ENCODE results near the gene FGF12.

The FGF12 gene

DNA sequence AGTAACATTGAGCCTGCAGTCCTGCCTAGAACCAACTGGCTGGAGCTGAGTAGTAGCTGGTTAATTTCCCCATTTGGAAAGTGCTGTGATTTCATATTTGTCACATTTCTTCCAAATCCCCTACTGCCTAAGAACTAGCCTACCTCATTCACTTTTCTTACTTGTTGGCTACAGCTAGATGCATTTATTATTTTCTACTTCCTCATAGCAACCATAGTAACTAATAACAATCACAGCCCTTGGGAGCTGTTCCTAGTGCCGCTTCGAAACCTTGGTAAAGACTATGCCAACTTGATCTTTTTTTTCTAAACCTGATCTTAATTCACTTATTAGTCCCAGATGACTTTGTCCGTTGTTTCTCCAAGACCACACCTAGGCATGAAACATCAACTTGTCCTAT is 240.3 kb downstream of the FGF12 start:
- no peak for DNase-seq

DNA sequence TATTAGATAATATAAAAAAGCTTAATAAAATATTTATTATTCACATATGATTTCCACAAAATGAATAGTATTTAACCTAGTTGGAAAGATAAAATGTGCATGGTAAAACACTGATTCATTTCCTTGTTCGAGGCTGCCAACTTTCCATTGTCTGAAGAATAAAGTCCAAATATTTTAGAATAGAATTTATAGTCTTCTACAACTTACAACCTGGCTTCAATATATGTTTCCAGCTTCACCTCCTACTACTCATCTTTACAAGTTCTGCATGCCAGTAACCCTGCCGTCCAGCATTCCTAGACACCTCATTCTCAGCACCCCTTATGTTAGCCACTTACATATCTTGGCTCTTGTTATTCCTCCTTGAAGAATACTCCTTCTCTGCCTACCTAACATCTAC is 244.5 kb downstream of the FGF12 start:
- no peak for DNase-seq

DNA sequence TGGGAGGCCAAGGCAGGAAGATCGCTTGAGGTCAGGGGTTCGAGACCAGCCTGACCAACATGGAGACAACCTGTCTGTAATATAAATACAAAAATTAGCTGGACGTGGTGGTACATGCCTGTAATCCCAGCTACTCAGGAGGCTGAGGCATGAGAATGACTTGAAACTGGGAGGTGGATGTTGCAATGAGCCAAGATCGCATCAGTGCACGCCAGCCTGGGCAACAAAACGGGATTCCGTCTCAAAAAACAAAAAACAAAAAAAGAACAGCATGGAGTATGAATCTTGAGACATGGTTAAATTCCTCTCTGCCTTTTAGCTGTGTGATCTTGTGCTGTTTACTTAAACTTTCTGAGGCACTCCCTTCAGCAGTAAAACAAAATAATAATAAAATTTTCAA is 244.9 kb downstream of the FGF12 start:
- DNase-seq = no peak

DNA sequence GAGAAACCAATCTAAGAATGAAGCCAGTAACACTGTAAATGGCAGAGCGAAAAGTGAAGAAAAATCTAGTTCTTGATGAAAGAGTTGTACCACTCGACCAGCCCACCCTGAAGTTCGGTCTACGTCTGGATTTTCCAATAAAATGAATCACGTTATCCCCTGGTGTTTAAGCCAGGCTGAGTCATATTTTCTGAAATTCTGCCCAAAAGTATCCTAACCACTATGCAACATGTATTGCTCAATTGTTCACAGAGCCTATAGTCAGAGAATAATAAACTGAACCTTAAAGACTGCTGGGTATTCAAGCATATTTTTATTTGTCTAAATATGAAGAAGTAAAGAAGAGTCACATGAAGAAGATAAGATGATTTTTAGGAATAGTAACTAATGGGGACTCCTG is 245.7 kb downstream of the FGF12 start:
- DNase-seq = no peak

DNA sequence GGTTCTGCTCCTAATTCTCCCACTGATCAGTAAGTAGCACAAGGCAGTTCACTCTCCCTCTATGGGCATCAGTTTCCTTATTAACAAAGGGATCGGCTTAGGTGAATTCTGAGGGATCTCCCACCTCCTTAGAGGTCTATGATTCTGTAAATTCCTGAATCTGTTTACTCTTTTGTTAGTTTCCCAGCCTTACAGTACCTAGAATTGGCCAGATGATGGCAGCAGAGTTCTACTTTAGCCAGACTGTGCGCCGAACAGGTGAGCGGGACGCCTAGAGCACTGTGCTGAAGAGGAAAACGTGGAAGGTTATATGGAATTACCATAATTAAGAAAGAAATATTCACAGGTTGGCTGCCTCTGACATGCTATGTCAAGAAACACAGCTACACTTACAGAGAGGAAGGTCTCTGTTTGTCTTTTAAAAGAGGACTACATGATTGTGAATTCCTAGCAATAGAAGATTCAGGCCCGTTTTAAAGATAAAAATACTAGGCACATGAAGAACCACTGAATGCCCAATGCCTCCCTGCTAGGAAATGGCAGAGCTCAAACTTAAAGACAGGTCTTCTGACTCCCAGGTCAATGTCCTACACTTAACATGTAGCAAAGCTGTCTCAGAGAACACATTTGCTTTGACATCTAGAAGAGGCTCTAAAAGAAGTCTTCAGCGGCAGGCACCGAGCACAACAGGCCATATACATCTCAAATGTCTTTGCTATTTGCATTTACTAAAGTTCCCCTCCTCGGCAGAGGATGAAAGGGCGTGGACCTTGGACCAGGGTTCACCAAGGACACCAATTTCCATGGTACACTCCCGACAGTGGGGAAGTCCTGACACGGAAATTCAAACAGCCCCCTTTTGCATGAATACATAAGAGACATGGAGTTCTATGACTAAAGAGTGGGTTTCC is 259.9 kb downstream of the FGF12 start:
- DNase-seq = no peak

DNA sequence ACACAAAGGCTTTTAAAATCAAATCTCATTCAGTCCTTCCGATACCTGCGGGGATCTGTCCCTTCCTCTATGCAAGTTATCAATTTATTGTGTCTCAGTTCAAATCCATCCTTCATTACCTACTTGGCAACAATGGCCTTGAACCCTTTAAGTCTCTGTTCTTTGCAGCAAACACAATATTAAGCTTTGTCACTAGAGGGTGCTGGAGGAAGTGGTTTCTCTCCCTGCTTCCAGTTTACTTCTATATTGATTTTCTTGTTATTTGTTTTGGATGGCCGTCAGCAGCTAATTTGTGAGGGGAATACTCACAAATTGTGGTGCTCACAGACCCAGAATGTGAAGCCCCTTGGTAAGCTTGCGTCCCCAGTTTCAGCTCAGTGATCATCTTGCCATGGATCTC is 278.3 kb downstream of the FGF12 start:
- no peak for DNase-seq

DNA sequence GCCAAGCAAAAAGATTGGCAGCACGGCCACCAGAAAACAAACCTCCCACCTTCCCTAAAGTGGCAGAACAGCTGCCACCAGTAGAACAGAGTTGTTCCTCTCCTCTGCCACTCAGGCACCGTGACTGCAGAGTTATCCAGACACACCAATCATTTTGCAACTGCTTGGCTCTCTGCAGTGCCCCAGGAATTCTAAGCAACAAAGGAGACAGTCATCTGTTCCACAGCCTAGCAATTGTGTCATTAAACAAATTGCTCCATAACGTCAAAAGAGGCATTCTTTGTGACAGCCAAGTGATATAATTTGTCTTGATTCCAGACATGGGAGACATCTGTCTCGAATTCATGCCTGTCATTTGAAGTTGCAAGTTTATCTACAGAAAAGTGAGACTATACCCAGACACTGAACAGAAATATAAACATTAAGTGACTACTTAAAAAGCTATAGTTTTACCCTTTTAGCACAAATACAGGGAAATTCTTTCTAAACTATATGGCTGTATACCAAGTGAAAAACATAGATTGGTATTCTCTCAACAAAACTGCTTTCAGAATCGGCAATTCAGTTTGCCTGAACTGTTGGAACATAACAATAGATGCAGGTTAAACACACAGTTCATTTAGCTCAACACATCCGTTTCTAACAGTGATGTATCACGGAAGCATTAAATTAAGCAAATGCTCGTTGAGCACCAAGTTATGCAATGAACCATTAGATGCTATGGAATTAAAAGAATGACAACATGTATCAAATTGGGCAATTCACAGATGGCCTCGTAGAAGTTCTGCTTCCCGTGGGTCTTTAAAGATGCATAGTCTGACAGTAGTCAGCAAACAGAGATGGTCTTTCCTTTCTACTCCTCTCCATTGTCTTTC is 281.3 kb downstream of the FGF12 start:
- DNase-seq = no peak

DNA sequence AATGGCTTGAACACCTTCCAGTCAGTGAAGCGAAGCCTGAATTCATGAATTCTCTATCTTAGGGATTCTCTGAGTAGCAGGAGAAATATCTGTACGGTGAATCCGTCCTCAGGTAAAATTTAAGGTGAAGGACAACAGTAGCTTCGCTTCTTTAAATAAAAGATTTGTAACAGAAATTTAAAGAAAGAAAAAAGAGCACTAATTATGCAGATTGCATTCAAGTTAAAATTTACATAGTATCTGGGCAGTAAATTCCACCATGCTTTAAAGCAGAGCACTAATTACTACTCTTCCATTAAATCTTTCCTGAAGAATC is 282.6 kb downstream of the FGF12 start:
- no peak for DNase-seq

DNA sequence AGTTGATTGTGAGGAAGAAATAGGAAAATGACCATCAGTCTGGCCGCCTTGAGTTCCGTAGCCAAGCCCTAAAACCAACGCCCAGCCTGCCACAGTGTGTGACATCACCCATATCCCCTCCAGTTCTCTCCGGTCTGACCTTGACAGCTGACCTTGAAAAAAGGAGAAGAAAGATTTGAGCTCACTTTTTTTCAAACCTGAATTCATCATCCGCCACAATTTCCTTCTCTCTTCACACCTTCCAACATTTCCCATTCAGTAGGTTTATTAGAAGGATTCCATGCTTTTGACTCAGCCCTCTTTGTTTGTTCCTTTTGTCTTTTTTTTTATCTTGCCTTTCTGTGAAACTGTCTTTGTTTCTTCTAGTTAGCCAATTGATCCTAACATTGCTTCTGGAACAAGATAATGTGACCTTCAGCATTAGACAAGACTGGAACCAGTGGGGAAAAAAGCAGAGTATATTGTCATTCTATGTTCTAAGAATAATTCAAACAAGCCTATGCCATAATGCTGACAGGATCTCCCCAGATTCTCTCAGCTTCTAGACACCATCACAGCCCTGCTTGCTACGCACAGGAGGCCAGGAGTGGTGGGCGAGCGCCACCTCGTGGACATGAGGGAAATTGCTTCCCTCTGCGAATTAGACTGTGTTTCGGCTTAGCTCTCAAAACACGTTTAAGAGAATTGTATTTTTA is 283.1 kb downstream of the FGF12 start:
- DNase-seq = no peak

DNA sequence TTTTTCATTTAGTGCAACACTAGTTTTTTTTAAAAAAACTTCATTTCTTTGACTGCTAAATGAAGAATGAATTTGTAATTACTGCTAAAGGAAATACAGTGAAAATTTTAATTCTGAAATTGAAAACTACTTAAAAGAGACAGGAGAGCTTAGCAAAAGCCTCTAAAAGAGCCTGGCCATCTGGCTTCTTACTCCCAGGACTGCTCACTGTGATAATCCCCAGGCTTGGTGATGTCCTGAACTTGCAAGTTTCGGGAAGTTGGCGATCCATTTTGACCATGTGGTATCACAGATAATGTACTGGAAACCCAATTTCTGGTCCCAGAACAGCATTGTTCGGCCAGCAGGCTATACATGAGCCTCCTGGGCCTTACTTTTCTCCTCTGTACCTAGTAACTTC is 292.1 kb downstream of the FGF12 start:
- no peak for DNase-seq

DNA sequence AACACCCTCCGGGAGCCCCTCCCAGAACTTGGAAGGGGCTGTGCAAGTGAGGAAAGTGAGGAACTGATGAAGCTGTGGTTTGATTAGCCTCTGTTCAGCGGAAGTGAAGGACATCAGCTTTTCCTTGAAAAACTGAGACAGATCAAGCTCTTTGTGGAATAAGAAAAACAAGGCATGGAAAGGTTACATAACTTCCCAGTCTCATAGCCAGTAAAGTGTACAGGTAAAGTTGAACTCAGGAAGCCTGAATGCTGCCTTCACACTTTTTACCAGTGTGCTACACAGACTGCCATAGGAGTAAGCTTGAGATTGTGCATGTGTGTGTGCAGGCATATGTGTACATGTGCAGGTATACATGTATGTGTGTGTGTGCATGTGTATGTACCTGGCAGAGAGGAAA is 293.2 kb downstream of the FGF12 start:
- no peak for DNase-seq

DNA sequence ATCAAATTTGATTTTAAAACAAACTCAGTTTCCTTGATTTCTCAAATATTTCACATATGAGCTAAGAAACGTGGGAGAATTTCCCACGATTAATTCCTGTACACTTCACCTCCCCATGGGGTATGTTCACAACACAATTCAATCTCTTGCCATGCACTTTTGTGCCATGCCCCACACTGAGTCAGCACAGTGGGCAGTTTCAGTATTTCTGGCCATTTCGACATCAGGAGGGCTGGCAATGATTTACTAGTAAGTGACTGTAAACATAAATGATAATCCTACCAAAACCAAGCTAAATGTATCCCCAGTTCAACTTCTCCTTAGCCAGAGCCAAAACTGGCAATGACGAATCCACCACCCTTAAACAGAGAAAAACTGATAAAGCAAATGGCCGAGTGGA is 293.6 kb downstream of the FGF12 start:
- no peak for DNase-seq

DNA sequence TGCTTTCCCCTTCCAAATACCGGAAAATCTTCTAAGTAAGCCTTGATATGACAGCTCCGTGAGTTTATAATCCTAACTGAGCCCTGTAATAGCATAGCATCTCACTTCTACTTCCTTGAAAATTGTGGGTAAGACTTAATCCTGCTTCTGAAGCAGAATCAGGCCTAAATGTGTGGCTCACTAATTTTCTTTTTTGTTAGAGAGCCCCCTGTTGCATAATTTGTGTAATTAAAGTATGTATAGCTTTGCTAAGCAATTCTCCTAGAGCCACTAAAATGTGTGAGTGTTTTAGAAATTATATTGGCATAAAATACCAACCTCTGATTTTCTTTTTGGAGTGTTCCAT is 304.4 kb downstream of the FGF12 start:
- DNase-seq = no peak

DNA sequence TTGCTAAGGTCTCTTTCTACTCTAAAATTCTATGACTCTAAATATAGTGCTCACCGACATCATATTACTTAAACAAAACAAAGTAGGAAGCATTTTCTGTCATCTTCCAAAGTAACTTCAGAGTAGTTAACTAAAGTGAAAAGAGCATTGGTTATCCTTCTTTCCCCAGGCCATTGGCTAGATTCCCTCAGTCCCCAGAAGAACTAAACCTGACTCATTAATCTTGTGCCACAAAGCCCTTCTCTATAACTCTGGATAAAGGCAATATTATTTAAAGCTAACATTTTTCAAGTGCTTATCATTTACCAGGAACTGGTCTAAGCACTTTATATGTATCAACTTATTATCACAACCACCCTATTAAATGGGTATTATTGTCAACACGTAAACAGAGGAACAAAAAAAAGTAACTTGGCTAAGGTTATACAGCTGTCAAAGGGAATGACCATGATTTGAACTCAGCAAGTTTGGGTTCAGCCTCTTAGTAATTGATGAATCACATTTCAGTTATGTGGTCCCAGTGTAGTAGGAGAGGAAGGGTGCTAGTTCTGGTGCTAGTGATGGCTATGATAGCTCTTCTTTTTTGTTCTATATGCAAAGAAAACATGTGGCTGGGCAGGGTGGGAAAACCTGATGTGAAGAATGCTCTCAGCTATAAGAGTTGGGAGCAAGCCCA is 304.9 kb downstream of the FGF12 start:
- DNase-seq = no peak

DNA sequence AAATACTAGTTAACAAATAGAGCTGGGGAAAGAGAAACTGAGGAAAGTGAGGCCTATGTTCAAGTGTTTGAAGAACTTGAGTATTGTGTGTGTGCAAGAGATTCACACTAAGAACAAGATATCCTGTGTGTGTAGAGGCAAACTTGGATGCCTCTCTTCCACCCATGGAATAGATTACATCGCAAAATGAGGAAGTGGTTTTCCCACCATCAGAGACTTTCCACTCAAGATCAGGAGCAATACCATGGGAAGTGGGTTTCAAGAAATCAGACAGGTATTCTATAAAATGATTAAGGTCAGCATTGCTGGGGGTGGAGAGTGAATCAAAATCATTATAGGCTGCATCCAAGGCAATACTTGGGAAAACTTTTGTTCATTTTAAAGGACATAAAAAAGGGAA is 308.0 kb downstream of the FGF12 start:
- DNase-seq = no peak

DNA sequence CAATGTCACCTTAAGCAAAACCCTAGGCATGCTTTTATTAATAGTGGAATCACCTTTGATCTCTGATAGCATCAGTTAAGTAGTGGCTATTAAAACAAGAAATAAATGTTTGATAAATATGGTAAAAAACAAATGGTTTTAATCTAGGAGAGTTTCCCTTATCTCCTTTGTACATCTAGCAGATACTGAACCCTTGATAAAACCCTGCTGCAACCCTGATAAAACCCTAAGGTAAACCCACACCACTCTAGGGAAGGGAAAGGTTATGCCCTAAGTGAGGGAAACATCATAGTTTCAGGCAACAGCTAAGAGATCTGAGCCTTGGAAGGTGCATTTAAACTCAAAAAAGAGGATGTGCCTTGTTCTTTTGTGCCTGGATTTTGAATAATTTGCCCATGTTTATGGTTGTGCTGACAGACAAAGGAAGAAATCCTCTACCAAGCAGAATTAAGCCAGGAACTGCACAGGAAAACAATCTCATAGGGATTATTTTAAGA is 309.7 kb downstream of the FGF12 start:
- DNase-seq = no peak

DNA sequence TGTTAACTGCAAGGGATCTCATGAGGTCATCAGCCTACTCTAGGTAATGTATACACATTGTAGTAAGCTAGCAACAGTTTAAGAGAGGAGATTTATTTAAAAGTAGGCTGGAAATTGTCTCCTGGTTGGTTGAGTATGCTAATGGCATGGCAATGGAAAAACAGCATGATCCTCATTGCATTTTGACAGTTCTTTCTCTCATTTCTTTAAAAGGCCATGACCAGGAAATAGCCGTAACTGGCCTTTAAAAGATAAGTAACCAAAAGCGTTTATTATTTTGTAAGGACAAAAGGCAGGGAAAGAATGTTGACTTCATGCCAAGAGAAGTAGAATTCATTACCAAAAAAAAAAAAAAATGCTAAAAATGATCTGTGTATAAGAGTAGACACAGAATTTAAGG is 310.3 kb downstream of the FGF12 start:
- no peak for DNase-seq

DNA sequence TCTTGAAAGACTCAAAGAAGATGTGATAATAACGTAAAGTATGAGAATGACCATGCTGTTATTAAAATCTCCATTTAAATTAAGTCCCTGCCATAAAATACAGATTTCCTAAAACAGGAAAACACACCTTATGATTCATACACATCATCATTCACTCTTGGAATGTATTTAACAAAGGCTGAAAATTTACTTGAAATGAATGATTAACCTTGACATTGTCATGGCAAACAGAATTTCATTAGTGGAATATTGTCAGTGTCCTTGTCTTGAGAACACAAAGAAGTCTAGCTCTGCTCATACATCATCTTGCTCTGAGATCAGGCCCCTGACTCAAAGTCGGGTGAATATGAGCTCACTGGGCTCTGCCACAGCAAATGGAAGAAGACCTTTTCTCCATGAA is 313.9 kb downstream of the FGF12 start:
- no peak for DNase-seq

DNA sequence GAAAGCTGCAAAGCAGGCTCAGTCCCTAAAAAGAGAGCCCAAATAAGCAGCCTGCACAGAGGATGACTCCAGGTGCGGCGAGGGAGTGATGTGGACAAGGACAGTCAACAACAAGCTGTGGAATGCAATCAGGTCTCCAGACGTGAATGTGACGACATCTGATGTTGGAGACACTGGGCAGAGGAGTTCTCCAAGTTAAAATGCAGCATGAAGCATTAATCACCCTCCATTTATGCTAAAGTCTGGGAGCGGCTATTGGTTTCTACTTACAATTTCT is 316.7 kb downstream of the FGF12 start:
- no peak for DNase-seq

DNA sequence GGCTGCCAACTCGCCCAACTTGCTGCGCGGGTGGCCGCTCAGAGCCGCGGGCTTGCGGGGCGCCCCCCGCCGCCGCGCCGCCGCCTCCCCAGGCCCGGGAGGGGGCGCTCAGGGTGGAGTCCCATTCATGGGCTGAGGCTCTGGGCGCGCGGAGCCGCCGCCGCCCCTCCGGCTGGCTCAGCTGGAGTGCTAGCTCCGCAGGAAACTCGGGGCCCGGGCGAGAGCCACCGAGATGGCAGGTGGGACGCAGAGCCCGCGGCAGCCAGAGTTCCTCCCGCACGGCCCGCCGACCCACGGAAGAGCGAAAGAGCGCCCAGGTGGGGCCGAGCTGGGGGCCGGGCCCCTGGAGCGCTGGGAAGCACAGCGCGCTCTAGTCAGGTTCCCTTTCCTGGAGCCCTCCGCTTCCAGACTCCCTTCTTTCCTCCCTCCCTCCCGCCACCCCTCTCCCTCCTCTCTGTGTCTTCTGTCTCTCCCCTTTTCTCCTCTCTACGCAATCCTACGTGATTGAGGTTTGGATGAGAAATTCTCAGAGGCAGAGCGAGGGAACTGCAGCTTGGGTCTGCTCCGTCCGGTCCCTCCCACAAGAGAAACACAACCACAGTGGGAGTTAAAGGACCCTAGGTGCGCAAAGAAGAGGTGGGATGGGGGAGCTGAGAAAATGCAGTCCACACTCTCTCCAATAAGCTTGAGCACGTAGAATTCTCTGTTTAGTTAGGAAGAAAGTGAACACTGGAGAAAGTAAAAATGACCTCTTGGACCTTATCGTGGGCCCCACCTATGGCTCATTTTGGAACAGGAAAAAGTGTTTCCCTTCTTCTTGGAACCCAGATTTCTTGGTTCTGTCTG is 317.3 kb downstream of the FGF12 start:
- no peak for DNase-seq

DNA sequence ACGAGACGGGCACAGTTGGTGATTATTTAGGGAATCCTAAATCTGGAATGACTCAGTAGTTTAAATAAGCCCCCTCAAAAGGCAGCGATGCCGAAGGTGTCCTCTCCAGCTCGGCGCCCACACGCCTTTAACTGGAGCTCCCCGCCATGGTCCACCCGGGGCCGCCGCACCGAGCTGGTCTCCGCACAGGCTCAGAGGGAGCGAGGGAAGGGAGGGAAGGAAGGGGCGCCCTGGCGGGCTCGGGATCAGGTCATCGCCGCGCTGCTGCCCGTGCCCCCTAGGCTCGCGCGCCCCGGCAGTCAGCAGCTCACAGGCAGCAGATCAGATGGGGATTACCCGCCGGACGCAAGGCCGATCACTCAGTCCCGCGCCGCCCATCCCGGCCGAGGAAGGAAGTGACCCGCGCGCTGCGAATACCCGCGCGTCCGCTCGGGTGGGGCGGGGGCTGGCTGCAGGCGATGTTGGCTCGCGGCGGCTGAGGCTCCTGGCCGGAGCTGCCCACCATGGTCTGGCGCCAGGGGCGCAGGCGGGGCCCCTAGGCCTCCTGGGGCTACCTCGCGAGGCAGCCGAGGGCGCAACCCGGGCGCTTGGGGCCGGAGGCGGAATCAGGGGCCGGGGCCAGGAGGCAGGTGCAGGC is 318.0 kb downstream of the FGF12 start:
- DNase-seq = no peak

DNA sequence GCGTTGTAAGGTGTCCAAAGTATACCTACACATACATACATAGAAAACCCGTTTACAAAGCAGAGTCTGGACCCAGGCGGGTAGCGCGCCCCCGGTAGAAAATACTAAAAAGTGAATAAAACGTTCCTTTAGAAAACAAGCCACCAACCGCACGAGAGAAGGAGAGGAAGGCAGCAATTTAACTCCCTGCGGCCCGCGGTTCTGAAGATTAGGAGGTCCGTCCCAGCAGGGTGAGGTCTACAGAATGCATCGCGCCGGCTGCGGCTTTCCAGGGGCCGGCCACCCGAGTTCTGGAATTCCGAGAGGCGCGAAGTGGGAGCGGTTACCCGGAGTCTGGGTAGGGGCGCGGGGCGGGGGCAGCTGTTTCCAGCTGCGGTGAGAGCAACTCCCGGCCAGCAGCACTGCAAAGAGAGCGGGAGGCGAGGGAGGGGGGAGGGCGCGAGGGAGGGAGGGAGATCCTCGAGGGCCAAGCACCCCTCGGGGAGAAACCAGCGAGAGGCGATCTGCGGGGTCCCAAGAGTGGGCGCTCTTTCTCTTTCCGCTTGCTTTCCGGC is 318.6 kb downstream of the FGF12 start:
- no peak for DNase-seq

Measured in activated effector memory CD4-positive, alpha-beta T cell treated with Interleukin-2 at 50 U/mL for 16 hours (primary cell).